H1 (cell line): ENCODE measurements around the gene FCGBP. TPM values are rescaled to one million over a fixed set of nuclear protein-coding genes. Genes with fewer than 3 reads are reported as not detected.

Source experiments
- BACH1 ChIP-seq: IDR thresholded peaks from 2 replicates; pipeline ENCODE4 v1.6.1; 2012; ENCODE audit warnings: low read length, improper control_type of control experiment
- BCL11A ChIP-seq, 2 experiments: IDR thresholded peaks; one replicate each; pipeline ENCODE4 v1.6.1; 2011; ENCODE audit warnings: low read depth in 2 of 2, low read length in 2 of 2, mild to moderate bottlenecking in 2 of 2
- BRCA1 ChIP-seq: IDR thresholded peaks from 2 replicates; pipeline ENCODE4 v1.6.1; 2012; ENCODE audit warnings: low read depth, low read length, improper control_type of control experiment
- CHD1 ChIP-seq: IDR thresholded peaks from 2 replicates; pipeline ENCODE4 v1.6.1; 2012; ENCODE audit warnings: low read depth, low read length, improper control_type of control experiment
- CHD2 ChIP-seq: IDR thresholded peaks from 2 replicates; pipeline ENCODE4 v1.6.1; 2012; ENCODE audit warnings: low read length, improper control_type of control experiment
- CREB1 ChIP-seq: IDR thresholded peaks from 2 replicates; pipeline ENCODE4 v1.6.1; 2012; ENCODE audit warnings: inconsistent platforms
- E2F6 ChIP-seq: IDR thresholded peaks from 2 replicates; pipeline ENCODE4 v1.6.1; 2012; ENCODE audit warnings: inconsistent platforms
- EP300 ChIP-seq, 2 experiments: IDR thresholded peaks; 1 replicate in 1 of 2; 2 replicates in 1 of 2; pipeline ENCODE4 v1.6.1; 2011 to 2012; ENCODE audit warnings: low read depth in 2 of 2, low read length in 2 of 2, mild to moderate bottlenecking in 2 of 2, borderline replicate concordance in 1 of 2, inconsistent platforms in 1 of 2, moderate library complexity in 1 of 2
- GABPA ChIP-seq: IDR thresholded peaks from 2 replicates; pipeline ENCODE4 v1.6.1; 2011; ENCODE audit warnings: mild to moderate bottlenecking, low read length, moderate library complexity, borderline replicate concordance; ENCODE audit not compliant: insufficient read depth
- HDAC6 ChIP-seq: IDR thresholded peaks from one replicate; pipeline ENCODE4 v1.7.1; 2012; ENCODE audit warnings: low read depth, mild to moderate bottlenecking, inconsistent platforms, low read length, moderate library complexity
- MAX ChIP-seq: IDR thresholded peaks from 2 replicates; pipeline ENCODE4 v1.6.1; 2012; ENCODE audit warnings: inconsistent platforms
- NRF1 ChIP-seq: IDR thresholded peaks from 2 replicates; pipeline ENCODE4 v1.6.1; 2011; ENCODE audit warnings: mild to moderate bottlenecking, low read depth, low read length, improper control_type of control experiment
- PHF8 ChIP-seq: fragments of 200-600 bp; sonication (generic); conservative IDR thresholded peaks from 2 replicates; pipeline ENCODE4 v1.7.1; 2012; ENCODE audit warnings: low read depth, mild to moderate bottlenecking, inconsistent platforms, low read length, moderate library complexity
- POLR2A ChIP-seq, 2 experiments: IDR thresholded peaks; 1 replicate in 1 of 2; 2 replicates in 1 of 2; pipeline ENCODE4 v1.6.1; 2011; ENCODE audit warnings: low read depth in 2 of 2, low read length in 2 of 2, mild to moderate bottlenecking in 2 of 2; ENCODE audit errors: control extremely low read depth in 1 of 2
- RBBP5 ChIP-seq: IDR thresholded peaks from 2 replicates; pipeline ENCODE4 v1.7.1; 2012; ENCODE audit warnings: low read depth, mild to moderate bottlenecking, inconsistent platforms, low read length, moderate library complexity, borderline replicate concordance
- SAP30 ChIP-seq: fragments of 300-600 bp; sonication (generic); IDR thresholded peaks from 2 replicates; pipeline ENCODE4 v1.7.1; 2012; ENCODE audit warnings: low read length, moderate library complexity, mild to moderate bottlenecking, inconsistent platforms; ENCODE audit not compliant: insufficient read depth, insufficient replicate concordance
- SIN3A ChIP-seq, 2 experiments: IDR thresholded peaks in 1 of 2; conservative IDR thresholded peaks in 1 of 2; 2 replicates each; pipeline ENCODE4 v1.6.1; 2011 to 2012; ENCODE audit warnings: low read length in 2 of 2, improper control_type of control experiment in 1 of 2, low read depth in 1 of 2, mild to moderate bottlenecking in 1 of 2
- SIX5 ChIP-seq: IDR thresholded peaks from 2 replicates; pipeline ENCODE4 v1.6.1; 2011; ENCODE audit warnings: mild to moderate bottlenecking, low read depth, low read length
- SP1 ChIP-seq: IDR thresholded peaks from 2 replicates; pipeline ENCODE4 v1.6.1; 2011; ENCODE audit warnings: low read depth, low read length
- SRF ChIP-seq: IDR thresholded peaks from 2 replicates; pipeline ENCODE4 v1.6.1; 2011; ENCODE audit warnings: mild to moderate bottlenecking, low read depth, low read length, moderate library complexity
- TBP ChIP-seq: IDR thresholded peaks from 2 replicates; pipeline ENCODE4 v1.6.1; 2011; ENCODE audit warnings: low read depth, low read length, improper control_type of control experiment
- TCF12 ChIP-seq: IDR thresholded peaks from 2 replicates; pipeline ENCODE4 v1.6.1; 2011; ENCODE audit warnings: low read depth, mild to moderate bottlenecking, low read length
- YY1 ChIP-seq: IDR thresholded peaks from 2 replicates; pipeline ENCODE4 v1.6.1; 2011; ENCODE audit warnings: low read depth, mild to moderate bottlenecking, low read length
- polyA plus RNA-seq, 7 experiments: library from polyadenylated mRNA; depleted of rRNA in 3 of 7; stranded (reverse) in 5 of 7; unstranded in 2 of 7; fragments of >200 nt in 5 of 7; fragments of 200-250 nt in 2 of 7; gene quantifications; 1 replicate in 5 of 7; 2 replicates in 1 of 7; 4 replicates in 1 of 7; pipeline versions ENCODE4 v1.2.1 to v1.2.3, GENCODE V29; 2011 to 2013; ENCODE audit warnings: missing spikeins in 2 of 7, mixed read lengths in 2 of 7
- total RNA-seq: library from RNA; stranded (reverse); fragmentation: NEBNext Ultra II Directional; extraction: Animal tissue kit (Norgen Biotek cat#: 25700); gene quantifications from 2 replicates; pipeline ENCODE4 v1.2.1, GENCODE V29; 2021

Gene FCGBP
- total and polyA plus RNA-seq, 2 of the 8 experiments (the other 6 are each of a cell fraction or from before 2014, with no cell fraction given) = 1.1 to 3.1 TPM

GRCh38 chr19:39970675-39971379, 36.4 kb upstream of the FCGBP start, which contains the start of gene PSMC4 (continued):
- TF ChIP-seq EP300 (IDR thresholded peaks at IDR 0.05; ENCODE audit: borderline replicate concordance in 1 of 2, low read depth in 2 of 2, low read length in 2 of 2) (peak in 1 of 2 experiments; percentile 60; a peak in 1 of 3 replicates), MAX (peak; percentile 94), YY1 (peak; percentile 84), PHF8 (peak; percentile 76), GABPA (peak; percentile 93), CHD2 (no peak), SRF (no peak; the same call in 1 of the 2 replicates), BRCA1 (no peak), SP1 (peak; percentile 35; the same call in 1 of the 2 replicates), HDAC6 (no peak), E2F6 (peak; percentile 89), NRF1 (peak; percentile 45), CHD1 (no peak), RBBP5 (0 out of 2 replicates have a peak, but pooled peaks have one; percentile 37), SAP30 (peak; percentile 27), TBP (peak; percentile 66), TCF12 (no peak), SIX5 (peak; percentile 81), POLR2A (IDR thresholded peaks at IDR 0.05; ENCODE audit: control extremely low read depth in 1 of 2, low read depth in 2 of 2, low read length in 2 of 2) (peak; percentile 80 to 82), CREB1 (peak; percentile 91), BACH1 (peak; percentile 80; the same call in 1 of the 2 replicates), BCL11A (IDR thresholded peaks at IDR 0.05; ENCODE audit: low read depth in 2 of 2, low read length in 2 of 2) (no peak), SIN3A (conservative IDR thresholded peaks at IDR 0.05 in 1 of 2, IDR thresholded peaks at IDR 0.05 in 1 of 2; ENCODE audit: low read depth in 1 of 2, low read length in 2 of 2) (peak; percentile 27 to 88; a peak in 1 of 4 replicates)
